HG02852 (cell line): ENCODE results near the gene PDE1C.

ENCODE experiments used
- ATAC-seq: cut with Tn5 transposase; IDR thresholded peaks from one replicate; pipeline ENCODE4 v1.9.1; 2021; ENCODE audit warnings: mild to moderate bottlenecking, moderate library complexity; ENCODE audit not compliant: unreplicated experiment

Gene PDE1C

GRCh38 chr7:31899356-31899927 lies 170.8 kb downstream of the PDE1C start:
- ATAC-seq = no peak

GRCh38 chr7:31896925-31897324 lies 173.3 kb downstream of the PDE1C start:
- no peak for ATAC-seq

GRCh38 chr7:31894308-31894707 lies 175.9 kb downstream of the PDE1C start:
- no peak for ATAC-seq

GRCh38 chr7:31893365-31893764 lies 176.8 kb downstream of the PDE1C start:
- ATAC-seq = peak; percentile 44

- peak; percentile 82 for ATAC-seq
Observed at GRCh38 chr7:31892099-31892829, 177.9 kb downstream of the PDE1C start.

DNA sequence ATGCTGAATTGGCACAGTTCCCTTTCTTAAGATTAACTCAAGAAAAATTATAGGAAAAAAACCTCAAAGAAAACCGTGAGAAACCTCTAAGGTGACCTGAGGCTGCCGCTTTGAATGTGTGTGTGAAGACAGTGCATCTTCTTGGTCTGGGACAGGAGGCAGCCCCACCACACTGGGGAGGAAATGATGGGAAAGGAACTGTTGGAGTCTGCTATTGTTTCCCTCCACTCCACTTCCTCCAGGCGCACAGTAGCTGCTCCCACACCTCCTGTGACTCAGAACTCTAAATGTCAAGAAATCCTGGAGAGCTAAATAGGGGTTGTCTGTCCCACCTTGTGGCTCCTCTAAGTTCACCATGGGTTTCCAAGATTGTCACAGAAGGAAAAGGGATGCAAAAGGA lies 179.4 kb downstream of the PDE1C start:
- no peak for ATAC-seq

DNA sequence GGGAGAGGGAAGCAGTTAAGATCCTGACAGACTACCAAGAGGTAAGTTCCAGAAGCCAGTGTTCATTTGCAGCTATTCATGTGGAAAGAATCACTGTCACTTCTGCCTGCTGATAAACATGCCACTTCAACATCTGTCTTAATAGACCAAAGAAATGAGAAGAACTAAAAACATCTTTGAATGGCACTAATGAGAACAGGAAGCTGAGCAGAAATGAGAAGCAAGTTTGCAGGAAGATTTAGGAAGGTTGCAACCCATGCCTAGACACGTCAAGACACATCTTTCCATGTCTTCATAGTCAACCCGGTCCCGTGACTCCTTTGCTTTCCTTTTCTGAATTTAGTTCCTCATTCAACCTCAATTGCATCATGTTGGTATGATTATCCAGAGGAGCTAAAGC lies 180.0 kb downstream of the PDE1C start:
- ATAC-seq = no peak

DNA sequence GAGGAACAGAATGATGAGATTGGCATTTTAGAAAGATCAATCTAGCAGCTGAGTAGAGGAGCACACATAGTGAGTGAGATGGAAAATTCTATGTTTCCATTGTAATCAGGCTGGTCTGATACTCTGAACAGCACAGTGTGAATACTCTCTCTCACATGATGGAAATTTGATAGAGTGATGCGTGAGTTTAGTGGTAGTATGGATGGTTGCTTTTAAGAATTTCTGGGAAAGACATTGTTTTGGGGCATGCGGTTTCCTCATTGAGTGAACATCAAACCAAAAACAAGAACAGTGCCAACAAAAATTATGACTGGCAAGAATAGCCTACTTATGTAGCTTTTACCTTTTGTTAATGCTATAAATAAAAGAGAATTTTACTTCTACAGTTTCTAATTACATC lies 183.2 kb downstream of the PDE1C start:
- no peak for ATAC-seq

DNA sequence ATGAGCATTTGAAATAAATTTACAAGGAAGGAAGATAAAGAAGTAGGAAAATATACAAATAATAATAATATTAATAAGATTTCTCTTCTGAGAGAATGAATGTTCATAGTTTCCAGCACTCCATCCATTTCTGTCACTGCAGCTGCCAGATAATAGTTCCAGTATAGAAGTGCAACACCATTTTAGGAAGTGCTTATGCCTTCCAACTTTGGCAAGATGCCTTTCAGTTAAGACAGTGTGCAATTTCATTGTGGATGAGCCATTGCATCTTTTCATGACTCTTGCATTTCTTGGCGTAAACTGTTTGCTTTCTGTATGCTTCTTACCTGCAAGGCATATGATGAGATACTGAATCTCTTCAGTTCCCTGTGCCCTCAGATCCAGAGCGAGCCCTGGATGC lies 185.0 kb downstream of the PDE1C start:
- ATAC-seq = no peak

DNA sequence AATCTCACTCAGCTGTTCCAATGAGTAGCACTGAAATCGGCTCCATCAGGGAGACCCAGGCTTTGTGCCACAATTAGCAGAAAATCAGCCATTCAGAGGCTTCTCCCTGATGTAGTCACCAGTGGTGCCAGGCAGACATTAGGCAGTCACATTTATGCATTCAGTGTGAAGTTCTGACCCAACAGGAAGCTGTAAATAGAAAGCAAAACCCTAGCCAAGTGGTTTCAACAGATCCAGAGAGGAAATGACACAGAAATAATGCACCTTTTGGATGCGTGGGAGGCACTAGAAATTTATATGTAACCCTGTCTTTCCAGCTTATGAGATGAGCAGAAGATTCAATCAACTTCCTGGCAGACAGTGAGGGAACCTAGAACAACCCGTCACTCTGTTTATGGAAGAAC lies 186.4 kb downstream of the PDE1C start:
- ATAC-seq = peak; percentile 68

DNA sequence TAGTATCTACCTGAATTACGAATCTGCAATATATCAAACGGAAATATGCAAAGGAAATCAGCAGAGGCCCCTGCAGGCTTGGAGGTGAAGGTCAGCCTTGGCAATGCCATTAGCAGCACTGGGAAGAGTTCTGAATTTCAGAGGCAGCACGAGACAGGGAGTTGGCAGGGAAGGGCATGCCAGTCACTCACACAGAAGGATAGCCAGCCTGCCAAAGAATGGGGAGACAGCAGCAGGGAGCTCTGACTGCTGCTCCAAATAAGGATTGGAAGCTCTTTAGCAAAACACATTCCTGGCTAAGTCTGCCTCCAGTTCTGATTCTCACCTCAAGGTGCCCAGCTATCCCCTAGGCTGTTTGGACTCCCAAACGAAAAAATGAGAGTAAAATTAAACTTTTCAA lies 188.0 kb downstream of the PDE1C start:
- no peak for ATAC-seq

GRCh38 chr7:31878875-31879274 lies 191.3 kb downstream of the PDE1C start:
- ATAC-seq = no peak

GRCh38 chr7:31875424-31875823 lies 194.8 kb downstream of the PDE1C start:
- ATAC-seq = no peak

GRCh38 chr7:31874631-31875386 lies 195.4 kb downstream of the PDE1C start:
- no peak for ATAC-seq

GRCh38 chr7:31873816-31874597 lies 196.2 kb downstream of the PDE1C start:
- peak; percentile 76 for ATAC-seq

GRCh38 chr7:31872545-31873370 lies 197.4 kb downstream of the PDE1C start:
- no peak for ATAC-seq

DNA sequence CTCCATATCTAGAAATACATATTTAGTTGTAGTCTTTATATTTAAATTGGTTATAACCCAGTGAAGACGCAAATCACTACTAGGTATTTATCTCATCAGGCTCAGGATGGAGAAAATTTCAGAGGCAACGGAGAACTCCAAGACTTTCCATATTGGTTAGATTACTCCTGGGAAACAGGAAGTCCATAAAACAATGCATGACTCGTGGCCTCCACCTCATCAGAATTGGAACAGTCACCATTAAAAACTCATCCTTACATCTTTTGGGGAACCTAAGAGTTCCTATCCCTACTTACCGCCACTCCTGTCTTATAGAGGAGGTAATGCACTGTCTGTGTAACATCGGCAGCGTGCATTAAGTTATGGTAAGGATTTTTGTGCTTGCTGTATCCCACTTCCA lies 205.6 kb downstream of the PDE1C start:
- no peak for ATAC-seq

GRCh38 chr7:31860925-31861324 lies 209.3 kb downstream of the PDE1C start:
- ATAC-seq = no peak

DNA sequence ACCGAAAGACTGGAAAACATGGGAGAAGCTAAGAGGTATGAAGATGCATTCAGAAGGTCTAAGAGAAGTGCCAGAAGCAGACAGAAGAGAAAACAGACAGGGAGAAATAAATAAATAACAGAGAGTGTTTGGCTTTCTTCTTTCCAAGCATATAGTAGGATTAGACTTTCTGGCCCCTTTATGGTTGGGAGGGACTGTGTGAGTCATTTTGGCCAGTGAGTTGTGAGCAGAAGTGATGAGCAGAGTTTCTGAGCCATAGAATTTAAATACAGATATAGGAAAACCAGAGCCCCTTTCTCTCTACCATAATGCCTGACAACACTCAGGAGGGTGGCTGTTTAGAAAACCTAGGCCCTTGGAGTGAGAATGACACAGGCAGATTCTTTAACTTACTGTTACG lies 212.2 kb downstream of the PDE1C start:
- ATAC-seq = no peak

DNA sequence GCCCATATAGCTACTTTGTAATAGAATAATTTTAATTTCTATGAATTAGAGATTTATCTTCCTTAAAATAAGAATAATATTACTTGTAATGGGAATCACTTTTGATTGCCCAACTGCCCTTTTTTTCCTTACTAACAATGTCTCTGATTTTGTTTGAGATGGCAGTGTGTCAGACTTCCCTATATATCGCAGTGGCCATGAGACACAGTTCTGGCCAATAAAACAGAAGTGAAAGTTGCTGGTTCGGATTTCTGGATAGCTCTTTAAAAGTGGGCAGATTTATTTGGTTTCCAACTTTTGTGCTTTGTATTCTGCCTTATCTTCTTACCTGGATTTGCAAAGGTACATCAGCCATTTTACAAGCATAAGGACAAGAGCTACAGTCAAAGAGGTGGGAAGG lies 213.0 kb downstream of the PDE1C start:
- ATAC-seq = no peak
